ENCODE data around the gene SDCBP2.

The SDCBP2 gene

DNA sequence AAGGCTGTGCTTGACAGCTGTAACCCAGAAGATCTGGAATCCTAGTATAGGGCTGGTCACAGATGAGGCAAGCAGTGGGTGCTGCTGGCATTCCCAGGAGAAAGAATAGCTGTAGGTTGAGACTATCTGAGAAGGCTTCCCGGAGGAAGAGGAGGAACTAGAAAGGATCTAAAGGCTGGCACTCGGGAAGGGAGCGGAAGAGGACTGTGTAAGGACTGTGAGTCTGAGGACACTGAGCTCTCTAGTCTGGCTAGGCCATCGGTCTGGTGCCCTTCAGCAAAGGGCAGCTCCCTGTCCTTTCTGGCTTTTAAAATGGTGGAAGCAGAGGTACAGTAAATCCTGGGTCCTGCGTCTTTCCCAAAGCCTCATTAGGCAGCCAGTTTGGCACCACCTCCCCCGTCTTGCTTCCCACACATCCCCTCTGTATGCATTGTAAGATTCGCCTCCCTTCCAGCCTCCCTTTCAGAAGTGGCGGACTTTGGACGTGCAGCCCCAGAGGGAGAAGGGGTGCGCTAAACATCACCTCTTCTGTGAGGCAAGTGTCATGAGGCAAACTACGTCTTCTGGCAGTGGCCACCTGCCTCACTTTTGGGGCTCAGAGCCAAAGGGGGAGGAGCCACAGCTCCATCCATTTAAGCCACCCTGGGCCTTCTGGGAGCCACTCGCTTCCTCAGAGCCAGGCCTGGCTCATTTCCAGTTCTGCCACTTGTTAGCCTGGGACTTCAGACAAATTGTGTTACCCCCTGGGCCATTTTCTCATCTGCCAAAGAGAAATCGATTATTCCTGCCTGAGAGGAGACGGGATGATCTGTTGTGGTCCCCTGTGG, 54.2 kb downstream of the SDCBP2 start:
- DNase-seq (ENCODE audit: low spot score): no peak
- Histone ChIP-seq H3K27me3 (ENCODE audit: control insufficient read depth in 3 of 3, insufficient read depth in 3 of 3, low read depth in 1 of 3, low read length in 3 of 3) (peaks cover 0 to 61% (median 1%) of the 10 kb centered on the region in 3 experiments), H3K4ac (ENCODE audit: low read length) (no peak overlapping the region), H2BK5ac (ENCODE audit: low read length) (no peak overlapping the region), H2AK5ac (ENCODE audit: low read depth, low read length) (no peak overlapping the region), H4K91ac (ENCODE audit: low read depth, low read length, poor library complexity) (no peak overlapping the region), H2AFZ (ENCODE audit: low read length) (no peak overlapping the region), H3K36me3 (replicated peaks in 1 of 2; ENCODE audit: control insufficient read depth in 2 of 2, insufficient read depth in 2 of 2, low read length in 2 of 2) (no peaks in the 10 kb centered on the region), H3K4me3 (ENCODE audit: low read length in 2 of 2) (no peak overlapping the region), H3K4me1 (ENCODE audit: control insufficient read depth in 2 of 2, insufficient read depth in 1 of 2, low read depth in 1 of 2, low read length in 2 of 2) (no peaks in the 10 kb centered on the region), H3K18ac (ENCODE audit: low read length) (no peak overlapping the region), H3K4me2 (ENCODE audit: insufficient read depth, low read length, poor library complexity, severe bottlenecking) (no peak overlapping the region), H3K23ac (ENCODE audit: low read depth, low read length, poor library complexity) (no peak overlapping the region), H3K14ac (ENCODE audit: low read length) (no peak overlapping the region), H2BK120ac (ENCODE audit: low read depth, low read length) (no peak overlapping the region), H3K9me3 (replicated peaks in 1 of 2; ENCODE audit: control insufficient read depth in 2 of 2, insufficient read depth in 1 of 2, low read depth in 1 of 2, low read length in 2 of 2) (no peaks in the 10 kb centered on the region), H2BK12ac (ENCODE audit: low read length) (no peak overlapping the region), H3K79me1 (ENCODE audit: low read depth, low read length) (peaks cover 4% of the 10 kb centered on the region), H2BK15ac (ENCODE audit: low read length) (no peak overlapping the region), H3K9ac (ENCODE audit: low read depth, low read length, poor library complexity) (no peak overlapping the region), H4K8ac (ENCODE audit: low read depth, low read length) (no peak overlapping the region), H3K27ac (replicated peaks; ENCODE audit: low read length) (no peak overlapping the region)
- no CpG with 5 or more reads among the region's 14 CpGs for WGBS, 2 donors (ENCODE audit: extremely low coverage in 2 of 2, insufficient read length in 2 of 2, insufficient replicate concordance in 1 of 2)

GRCh38 chr20:1273366-1273765, 55.6 kb downstream of the SDCBP2 start:
- H2BK120ac ChIP-seq (ENCODE audit: low read depth, low read length): no peak overlapping the region
- no peak overlapping the region for H3K9ac ChIP-seq (ENCODE audit: low read depth, low read length, poor library complexity)
- H2AK5ac ChIP-seq (ENCODE audit: low read depth, low read length): no peak overlapping the region
- H3K4me3 ChIP-seq (ENCODE audit: low read length in 2 of 2): no peak overlapping the region
- DNase-seq (ENCODE audit: low spot score): no peak
- H3K4me2 ChIP-seq (ENCODE audit: insufficient read depth, low read length, poor library complexity, severe bottlenecking): no peak overlapping the region
- H3K14ac ChIP-seq (ENCODE audit: low read length): no peak overlapping the region
- H3K79me1 ChIP-seq (ENCODE audit: low read depth, low read length): peaks cover 4% of the 10 kb centered on the region
- H4K8ac ChIP-seq (ENCODE audit: low read depth, low read length): no peak overlapping the region
- no peak overlapping the region for H2BK15ac ChIP-seq (ENCODE audit: low read length)
- H3K4ac ChIP-seq (ENCODE audit: low read length): no peak overlapping the region
- no peak overlapping the region for H2BK5ac ChIP-seq (ENCODE audit: low read length)
- H3K27ac ChIP-seq (replicated peaks; ENCODE audit: low read length): no peak overlapping the region
- no peak overlapping the region for H2AFZ ChIP-seq (ENCODE audit: low read length)
- H3K9me3 ChIP-seq (replicated peaks in 1 of 2; ENCODE audit: control insufficient read depth in 2 of 2, insufficient read depth in 1 of 2, low read depth in 1 of 2, low read length in 2 of 2): no peaks in the 10 kb centered on the region
- no peaks in the 10 kb centered on the region for H3K4me1 ChIP-seq (ENCODE audit: control insufficient read depth in 2 of 2, insufficient read depth in 1 of 2, low read depth in 1 of 2, low read length in 2 of 2)
- H3K27me3 ChIP-seq (ENCODE audit: control insufficient read depth in 3 of 3, insufficient read depth in 3 of 3, low read depth in 1 of 3, low read length in 3 of 3): peaks cover 0 to 72% (median 1%) of the 10 kb centered on the region in 3 experiments
- no peak overlapping the region for H4K91ac ChIP-seq (ENCODE audit: low read depth, low read length, poor library complexity)
- H3K36me3 ChIP-seq (replicated peaks in 1 of 2; ENCODE audit: control insufficient read depth in 2 of 2, insufficient read depth in 2 of 2, low read length in 2 of 2): no peaks in the 10 kb centered on the region
- H3K23ac ChIP-seq (ENCODE audit: low read depth, low read length, poor library complexity): no peak overlapping the region
- no CpG with 5 or more reads among the region's 2 CpGs for WGBS, 2 donors (ENCODE audit: extremely low coverage in 2 of 2, insufficient read length in 2 of 2, insufficient replicate concordance in 1 of 2)
- no peak overlapping the region for H2BK12ac ChIP-seq (ENCODE audit: low read length)
- H3K18ac ChIP-seq (ENCODE audit: low read length): no peak overlapping the region

GRCh38 chr20:1272368-1273100, 56.4 kb downstream of the SDCBP2 start:
- Histone ChIP-seq H4K91ac (ENCODE audit: low read depth, low read length, poor library complexity) (no peak overlapping the region), H2BK12ac (ENCODE audit: low read length) (no peak overlapping the region), H3K9ac (ENCODE audit: low read depth, low read length, poor library complexity) (no peak overlapping the region), H2AK5ac (ENCODE audit: low read depth, low read length) (peak overlapping the region; percentile 33), H2AFZ (ENCODE audit: low read length) (no peak overlapping the region), H3K23ac (ENCODE audit: low read depth, low read length, poor library complexity) (no peak overlapping the region), H3K79me1 (ENCODE audit: low read depth, low read length) (peaks cover 3% of the 10 kb centered on the region), H4K8ac (ENCODE audit: low read depth, low read length) (no peak overlapping the region), H3K4ac (ENCODE audit: low read length) (no peak overlapping the region), H3K27ac (replicated peaks; ENCODE audit: low read length) (no peak overlapping the region), H2BK15ac (ENCODE audit: low read length) (no peak overlapping the region), H3K18ac (ENCODE audit: low read length) (no peak overlapping the region), H3K4me1 (ENCODE audit: control insufficient read depth in 2 of 2, insufficient read depth in 1 of 2, low read depth in 1 of 2, low read length in 2 of 2) (no peaks in the 10 kb centered on the region), H3K9me3 (replicated peaks in 1 of 2; ENCODE audit: control insufficient read depth in 2 of 2, insufficient read depth in 1 of 2, low read depth in 1 of 2, low read length in 2 of 2) (no peaks in the 10 kb centered on the region), H3K36me3 (replicated peaks in 1 of 2; ENCODE audit: control insufficient read depth in 2 of 2, insufficient read depth in 2 of 2, low read length in 2 of 2) (no peaks in the 10 kb centered on the region), H3K14ac (ENCODE audit: low read length) (no peak overlapping the region), H3K4me2 (ENCODE audit: insufficient read depth, low read length, poor library complexity, severe bottlenecking) (no peak overlapping the region), H2BK5ac (ENCODE audit: low read length) (no peak overlapping the region), H3K4me3 (ENCODE audit: low read length in 2 of 2) (no peak overlapping the region), H2BK120ac (ENCODE audit: low read depth, low read length) (no peak overlapping the region), H3K27me3 (ENCODE audit: control insufficient read depth in 3 of 3, insufficient read depth in 3 of 3, low read depth in 1 of 3, low read length in 3 of 3) (peaks cover 0 to 79% (median 2%) of the 10 kb centered on the region in 3 experiments)
- no peak for DNase-seq (ENCODE audit: low spot score)
- WGBS, 2 donors (ENCODE audit: extremely low coverage in 2 of 2, insufficient read length in 2 of 2, insufficient replicate concordance in 1 of 2): no CpG with 5 or more reads among the region's 6 CpGs

DNA sequence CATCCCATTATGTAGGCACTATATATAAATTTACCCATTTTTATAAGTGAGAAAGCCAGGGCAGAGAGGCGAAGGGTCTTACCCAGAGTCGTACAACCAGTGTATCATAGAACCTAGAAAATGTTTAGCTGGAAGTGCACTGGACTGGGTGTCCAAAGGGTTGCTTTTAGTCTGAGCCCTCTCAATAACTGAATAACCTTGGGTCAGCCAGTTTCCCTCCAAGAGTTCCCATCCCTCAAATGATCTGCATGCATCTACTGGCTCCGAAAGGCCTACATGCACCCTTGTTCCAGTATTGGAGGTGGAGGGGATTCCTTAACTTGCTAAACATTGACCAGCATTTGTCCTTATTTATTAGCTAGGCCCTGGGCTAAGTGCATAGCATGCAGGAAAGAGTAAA, 59.1 kb downstream of the SDCBP2 start:
- Histone ChIP-seq H3K9ac (ENCODE audit: low read depth, low read length, poor library complexity) (no peak overlapping the region), H2AFZ (ENCODE audit: low read length) (no peak overlapping the region), H4K91ac (ENCODE audit: low read depth, low read length, poor library complexity) (no peak overlapping the region), H2AK5ac (ENCODE audit: low read depth, low read length) (no peak overlapping the region), H3K9me3 (replicated peaks in 1 of 2; ENCODE audit: control insufficient read depth in 2 of 2, insufficient read depth in 1 of 2, low read depth in 1 of 2, low read length in 2 of 2) (no peaks in the 10 kb centered on the region), H3K36me3 (replicated peaks in 1 of 2; ENCODE audit: control insufficient read depth in 2 of 2, insufficient read depth in 2 of 2, low read length in 2 of 2) (no peaks in the 10 kb centered on the region), H3K14ac (ENCODE audit: low read length) (no peak overlapping the region), H2BK120ac (ENCODE audit: low read depth, low read length) (no peak overlapping the region), H3K18ac (ENCODE audit: low read length) (no peak overlapping the region), H3K4me1 (ENCODE audit: control insufficient read depth in 2 of 2, insufficient read depth in 1 of 2, low read depth in 1 of 2, low read length in 2 of 2) (peaks cover 4 to 5% of the 10 kb centered on the region in 2 donors), H3K23ac (ENCODE audit: low read depth, low read length, poor library complexity) (no peak overlapping the region), H3K4me2 (ENCODE audit: insufficient read depth, low read length, poor library complexity, severe bottlenecking) (no peak overlapping the region), H2BK5ac (ENCODE audit: low read length) (no peak overlapping the region), H4K8ac (ENCODE audit: low read depth, low read length) (no peak overlapping the region), H2BK15ac (ENCODE audit: low read length) (no peak overlapping the region), H3K27ac (replicated peaks; ENCODE audit: low read length) (no peak overlapping the region), H3K4ac (ENCODE audit: low read length) (no peak overlapping the region), H2BK12ac (ENCODE audit: low read length) (no peak overlapping the region), H3K79me1 (ENCODE audit: low read depth, low read length) (no peaks in the 10 kb centered on the region), H3K27me3 (ENCODE audit: control insufficient read depth in 3 of 3, insufficient read depth in 3 of 3, low read depth in 1 of 3, low read length in 3 of 3) (peaks cover 0 to 77% (median 11%) of the 10 kb centered on the region in 3 experiments), H3K4me3 (ENCODE audit: low read length in 2 of 2) (no peak overlapping the region)
- no peak for DNase-seq (ENCODE audit: low spot score)
- WGBS, 2 donors (ENCODE audit: extremely low coverage in 2 of 2, insufficient read length in 2 of 2, insufficient replicate concordance in 1 of 2): no CpG with 5 or more reads among the region's 3 CpGs

Measured in neuronal stem cell (in vitro differentiated cells).